Esophagus muscularis mucosa (tissue), 4 donors: ENCODE data around the gene PZP.
"Not testable (repeated sequence)": the region's sequence is repeated elsewhere in the genome, so short reads cannot be mapped to it uniquely, and the experiment has no call there.

Experiments
- CTCF ChIP-seq, 3 experiments: fragments of 200-600 bp in 2 of 3; fragments of 450-650 bp in 1 of 3; sonication (generic) in 2 of 3; IDR thresholded peaks; one replicate each; pipeline ENCODE4 v1.5.1; 2017 to 2019; ENCODE audit warnings: antibody characterized with exemption in 3 of 3, mild to moderate bottlenecking in 2 of 3, moderate library complexity in 1 of 3
- EP300 ChIP-seq: sonication (generic); formaldehyde crosslinking; IDR thresholded peaks from one replicate; pipeline ENCODE4 v1.6.1; 2017; ENCODE audit warnings: antibody characterized with exemption
- POLR2A ChIP-seq: fragments of 450-650 bp; IDR thresholded peaks from one replicate; pipeline ENCODE4 v1.6.1; 2017; ENCODE audit warnings: antibody characterized with exemption, moderate library complexity, mild to moderate bottlenecking, low read depth
- POLR2AphosphoS5 ChIP-seq, 2 donors: sonication (generic); formaldehyde crosslinking; IDR thresholded peaks; one replicate each; pipeline ENCODE4 v1.6.1; 2017; ENCODE audit warnings: antibody characterized with exemption in 2 of 2

DNA sequence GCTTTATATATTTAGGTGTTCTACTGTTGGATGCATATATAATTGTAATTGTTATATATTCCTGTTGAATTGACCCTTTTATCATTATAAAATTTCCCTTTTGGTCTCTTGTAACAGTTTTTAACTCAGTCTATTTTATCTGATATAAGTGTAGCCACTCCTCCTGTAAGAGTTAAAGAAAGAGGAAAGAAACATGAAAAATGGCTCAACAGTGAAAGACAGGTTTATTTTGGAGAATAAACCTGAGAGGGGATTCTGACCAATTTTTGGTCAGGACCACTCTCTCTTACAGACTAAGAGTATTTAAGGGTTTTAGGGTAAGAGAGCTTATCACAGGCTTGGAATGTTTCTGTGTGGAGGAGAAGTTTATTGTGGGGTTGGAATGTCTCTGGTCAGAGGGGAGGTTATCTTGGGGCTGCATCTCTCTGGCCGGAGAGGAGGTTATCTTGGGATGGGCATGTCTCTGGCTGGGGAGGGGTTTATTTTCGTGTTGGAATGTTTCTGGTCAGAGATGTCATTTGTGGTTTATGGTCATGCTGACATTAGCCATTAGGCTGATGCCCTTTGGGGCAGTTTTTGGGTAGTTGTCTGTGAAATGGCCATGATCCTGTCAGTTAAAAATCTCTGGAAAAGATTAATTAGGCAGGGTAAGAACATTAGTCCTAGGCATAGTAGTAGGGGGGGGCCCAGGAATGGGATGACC, 68.5 kb downstream of the PZP start:
- TF ChIP-seq CTCF (IDR thresholded peaks at IDR 0.05); EP300; POLR2A; POLR2AphosphoS5 (IDR thresholded peaks at IDR 0.05): not testable (repeated sequence)
